Dedifferentiated amniotic fluid mesenchymal stem cell (primary cell): Measurements from ENCODE around the gene FNBP1.

Experiments used
- DNase-seq: peaks from one replicate; pipeline ENCODE4 v3.0.0-alpha.2; 2016; ENCODE audit errors: extremely low spot score

FNBP1 gene

GRCh38 chr9:130042885-130043653 is at the start of gene FNBP1:
Gene FNBP1 (minus strand): TSS chr9:130043189. CDS start chr9:130042975, 214 bp downstream.
- DNase-seq = peak; percentile 63

GRCh38 chr9:130090915-130091314 is 47.9 kb upstream of the FNBP1 start:
- DNase-seq = no peak

GRCh38 chr9:130089141-130089540 is 46.2 kb upstream of the FNBP1 start:
- no peak for DNase-seq

GRCh38 chr9:130088051-130088450 is 45.1 kb upstream of the FNBP1 start:
- DNase-seq = no peak

- no peak for DNase-seq
These were observed 41.3 kb upstream of the FNBP1 start for GRCh38 chr9:130084337-130084736.

- DNase-seq = no peak
These were observed 35.6 kb upstream of the FNBP1 start for GRCh38 chr9:130078547-130078946.

GRCh38 chr9:130073373-130073772 is 30.4 kb upstream of the FNBP1 start:
- DNase-seq = peak; percentile 76

- no peak for DNase-seq
These were observed 29.7 kb upstream of the FNBP1 start for GRCh38 chr9:130072515-130073235.

- DNase-seq = no peak
These were observed 26.1 kb upstream of the FNBP1 start for GRCh38 chr9:130069048-130069447.

GRCh38 chr9:130064621-130065020 is 21.6 kb upstream of the FNBP1 start:
- no peak for DNase-seq

- DNase-seq = no peak
These were observed 19.8 kb upstream of the FNBP1 start for GRCh38 chr9:130062750-130063149.

GRCh38 chr9:130060296-130060695 is 17.3 kb upstream of the FNBP1 start:
- no peak for DNase-seq

GRCh38 chr9:130058887-130059286 is 15.9 kb upstream of the FNBP1 start:
- DNase-seq = no peak

- no peak for DNase-seq
These were observed 15.2 kb upstream of the FNBP1 start for GRCh38 chr9:130058154-130058553.

GRCh38 chr9:130054820-130055219 is 11.8 kb upstream of the FNBP1 start:
- DNase-seq = no peak

- DNase-seq = no peak
These were observed 11.4 kb upstream of the FNBP1 start for GRCh38 chr9:130054325-130054786.

- peak; percentile 69 for DNase-seq
These were observed 10.7 kb upstream of the FNBP1 start, which contains the start of gene GPR107 for GRCh38 chr9:130053504-130054324. Gene GPR107 (plus strand): TSS chr9:130053906. CDS start chr9:130053933, 27 bp downstream.

- no peak for DNase-seq
These were observed 10.1 kb upstream of the FNBP1 start for GRCh38 chr9:130053109-130053503.

GRCh38 chr9:130051855-130052254 is 8.9 kb upstream of the FNBP1 start:
- DNase-seq = no peak

- DNase-seq = no peak
These were observed 7.5 kb upstream of the FNBP1 start for GRCh38 chr9:130050462-130050861.

GRCh38 chr9:130049431-130050210 is 6.6 kb upstream of the FNBP1 start:
- DNase-seq = no peak
